GM10266 (cell line): ENCODE data around the gene WASHC4.

Source experiments
- DNase-seq: peaks from one replicate; pipeline ENCODE4 v3.0.0; 2012; ENCODE audit errors: extremely low spot score
- CTCF ChIP-seq: IDR thresholded peaks from 2 replicates; pipeline ENCODE4 v1.5.1; 2012; ENCODE audit warnings: mild to moderate bottlenecking, low read depth; ENCODE audit not compliant: control insufficient read depth, insufficient read depth; ENCODE audit errors: missing control alignments

The WASHC4 gene

GRCh38 chr12:105189293-105189692, 81.8 kb downstream of the WASHC4 start:
- DNase-seq: no peak
- no peak for TF ChIP-seq CTCF

- TF ChIP-seq CTCF: no peak
- DNase-seq: no peak
Measured at GRCh38 chr12:105190530-105190929, 83.0 kb downstream of the WASHC4 start.

GRCh38 chr12:105192624-105193225, 85.2 kb downstream of the WASHC4 start:
- no peak for DNase-seq

GRCh38 chr12:105194947-105195346, 87.4 kb downstream of the WASHC4 start:
- DNase-seq: no peak
- no peak for TF ChIP-seq CTCF

More at GRCh38 chr12:105192624-105193225, 85.2 kb downstream of the WASHC4 start:
- no peak for TF ChIP-seq CTCF

- no peak for TF ChIP-seq CTCF
- DNase-seq: no peak
Measured at GRCh38 chr12:105196090-105196489, 88.6 kb downstream of the WASHC4 start.

- no peak for TF ChIP-seq CTCF
- no peak for DNase-seq
Measured at GRCh38 chr12:105198961-105199360, 91.4 kb downstream of the WASHC4 start.

GRCh38 chr12:105200385-105200784, 92.9 kb downstream of the WASHC4 start:
- no peak for TF ChIP-seq CTCF
- DNase-seq: no peak
